Psoas muscle (tissue), 8 donors: ENCODE results near the gene FBXL7. TPM values are rescaled to one million over a fixed set of nuclear protein-coding genes. Genes with fewer than 3 reads are reported as not detected.

Source experiments
- ATAC-seq, 4 donors: fragments of 200-7000 bp; cut with Tn5 transposase; one replicate each; pipeline ENCODE4 v1.9.1; 2020; ENCODE audit warnings: moderate library complexity in 3 of 4, mild to moderate bottlenecking in 2 of 4
- DNase-seq, 2 donors: peaks; one replicate each; pipeline ENCODE4 v3.0.0-alpha.2; 2020
- H3K27ac ChIP-seq: fragments of 200-600 bp; one replicate; pipeline ENCODE4 v1.8.0; 2022
- H3K27me3 ChIP-seq, 3 donors: fragments of 200-600 bp in 1 of 3; one replicate each; pipeline versions ENCODE4 v1.6.1 to v1.8.0; 2013 to 2022; ENCODE audit warnings: low read length in 2 of 3, mild to moderate bottlenecking in 2 of 3, moderate library complexity in 1 of 3; ENCODE audit not compliant: insufficient read depth in 3 of 3
- H3K36me3 ChIP-seq, 2 donors: fragments of 200-600 bp in 1 of 2; one replicate each; pipeline versions ENCODE4 v1.6.1 to v1.8.0; 2013 to 2022; ENCODE audit warnings: low read depth in 1 of 2, mild to moderate bottlenecking in 1 of 2, moderate library complexity in 1 of 2; ENCODE audit not compliant: insufficient read depth in 1 of 2
- H3K4me1 ChIP-seq: fragments of 200-600 bp; one replicate; pipeline ENCODE4 v1.8.0; 2022
- H3K4me3 ChIP-seq: fragments of 200-600 bp; one replicate; pipeline ENCODE4 v1.8.0; 2022; ENCODE audit warnings: mild to moderate bottlenecking
- H3K9me3 ChIP-seq: fragments of 200-600 bp; one replicate; pipeline ENCODE4 v1.8.0; 2022
- WGBS, 3 donors: extraction: QIAGEN DNeasy Blood & Tissue Kit; methylation state at CpG; one replicate each; pipeline versions ENCODE4 v1.1.6 to v1.1.7; 2013; 5-methylcytosine and 5-hydroxymethylcytosine counted together
- intact Hi-C, 2 donors: fragments of 100-400 bp; cut with DNase I; formaldehyde crosslinking; loops; one replicate each; pipeline versions ENCODE4 v1.11.0 to v1.14.2; 2022
- polyA plus RNA-seq, 3 donors: library from polyadenylated mRNA; stranded (reverse); fragments of 200-250 nt; gene quantifications; one replicate each; pipeline ENCODE4 v1.2.3, GENCODE V29; 2013
- total RNA-seq, 4 donors: library from RNA; stranded (reverse); fragmentation: NEBNext Ultra II Directional in 2 of 4; extraction: Animal tissue kit (Norgen Biotek cat#: 25700) in 2 of 4; gene quantifications; one replicate each; pipeline versions ENCODE4 v1.2.1 to v1.2.4, GENCODE V29; 2021 to 2023
- TF ChIP-seq, protein P1 (sequence below): fragments of 200-600 bp; IDR thresholded peaks from one replicate; pipeline ENCODE4 v1.8.0; 2022; ENCODE audit warnings: antibody characterized with exemption
- donor health status: healthy with polysubstance abuse.
- donor health status: DM: no; HTN: no; CAD: no; lungs with moderate emphysema.
- donor health status: Bipolar disorder and iron deficiency.
- donor health status: healthy.
- donor health status: DM: yes; HTN: yes; CAD: no.
- donor health status: DM: no; HTN: no; CAD: no.
- donor health status: DM: no; HTN: no; CAD: no.
- donor health status: DM: yes; HTN: yes; CAD: no.

Gene FBXL7
- total and polyA plus RNA-seq, 7 donors: 1.6 to 7.5 (median 2.6) TPM

DNA sequence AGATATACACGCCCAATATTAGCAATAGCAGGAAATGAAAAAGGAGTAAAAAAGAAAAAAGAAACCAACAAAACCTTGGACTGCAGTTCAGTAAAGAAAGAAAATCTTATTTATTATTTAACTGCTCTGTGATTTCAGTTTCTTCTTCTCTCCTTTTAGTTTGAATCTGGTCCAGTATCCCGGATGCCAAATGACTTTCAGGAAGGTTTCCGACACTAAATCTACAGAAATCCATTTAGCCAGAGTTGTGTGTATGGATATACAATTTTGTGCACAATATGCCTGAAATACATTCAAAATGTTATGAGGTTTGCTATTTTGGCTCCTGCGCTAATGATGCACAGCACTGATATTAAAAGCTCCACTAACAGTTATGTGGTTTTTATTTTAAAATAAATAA is 64.5 kb downstream of the FBXL7 start:
- Histone ChIP-seq H3K9me3 (peaks cover 6% of the 10 kb centered on the region), H3K27me3 (no peaks in the 10 kb centered on the region), H3K36me3 (no peaks in the 10 kb centered on the region), H3K27ac (no peak overlapping the region), H3K4me3 (no peak overlapping the region), H3K4me1 (no peaks in the 10 kb centered on the region)
- TF ChIP-seq, protein P1, sequence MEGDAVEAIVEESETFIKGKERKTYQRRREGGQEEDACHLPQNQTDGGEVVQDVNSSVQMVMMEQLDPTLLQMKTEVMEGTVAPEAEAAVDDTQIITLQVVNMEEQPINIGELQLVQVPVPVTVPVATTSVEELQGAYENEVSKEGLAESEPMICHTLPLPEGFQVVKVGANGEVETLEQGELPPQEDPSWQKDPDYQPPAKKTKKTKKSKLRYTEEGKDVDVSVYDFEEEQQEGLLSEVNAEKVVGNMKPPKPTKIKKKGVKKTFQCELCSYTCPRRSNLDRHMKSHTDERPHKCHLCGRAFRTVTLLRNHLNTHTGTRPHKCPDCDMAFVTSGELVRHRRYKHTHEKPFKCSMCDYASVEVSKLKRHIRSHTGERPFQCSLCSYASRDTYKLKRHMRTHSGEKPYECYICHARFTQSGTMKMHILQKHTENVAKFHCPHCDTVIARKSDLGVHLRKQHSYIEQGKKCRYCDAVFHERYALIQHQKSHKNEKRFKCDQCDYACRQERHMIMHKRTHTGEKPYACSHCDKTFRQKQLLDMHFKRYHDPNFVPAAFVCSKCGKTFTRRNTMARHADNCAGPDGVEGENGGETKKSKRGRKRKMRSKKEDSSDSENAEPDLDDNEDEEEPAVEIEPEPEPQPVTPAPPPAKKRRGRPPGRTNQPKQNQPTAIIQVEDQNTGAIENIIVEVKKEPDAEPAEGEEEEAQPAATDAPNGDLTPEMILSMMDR: no peak
- ATAC-seq: no peak
- intact Hi-C loops: no loop called here
- 77 to 82% (median 79%) methylated on average over 4 of the region's 4 CpGs for WGBS, 3 donors
- DNase-seq: no peak

DNA sequence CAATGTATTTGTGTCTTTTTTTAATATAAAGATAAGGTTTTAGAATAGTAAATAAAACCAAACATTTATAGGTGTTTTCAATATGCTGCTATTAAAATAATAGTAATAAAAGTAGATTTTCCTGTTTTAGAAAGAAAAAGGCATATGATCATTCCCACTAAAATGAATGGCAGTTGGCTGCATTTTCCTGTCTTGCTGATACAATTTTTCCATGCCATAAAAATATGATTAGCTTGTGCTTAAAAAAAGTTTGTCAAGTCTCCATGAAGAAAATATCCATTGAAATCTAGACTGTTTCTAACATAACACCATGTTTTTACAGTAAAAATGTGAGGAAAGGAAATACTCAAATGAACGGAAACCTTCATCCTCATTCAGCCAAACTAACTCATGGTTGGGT is 65.0 kb downstream of the FBXL7 start:
- ATAC-seq: no peak
- DNase-seq: no peak
- no peaks in the 10 kb centered on the region for H3K36me3 ChIP-seq
- intact Hi-C loops: no loop called here
- 92 to 93% (median 93%) methylated on average over 1 of the region's 1 CpG for WGBS, 3 donors
- no peak overlapping the region for H3K4me3 ChIP-seq
- TF ChIP-seq, protein P1: no peak
- no peaks in the 10 kb centered on the region for H3K27me3 ChIP-seq
- no peaks in the 10 kb centered on the region for H3K4me1 ChIP-seq
- H3K27ac ChIP-seq: no peak overlapping the region
- peaks cover 6% of the 10 kb centered on the region for H3K9me3 ChIP-seq

DNA sequence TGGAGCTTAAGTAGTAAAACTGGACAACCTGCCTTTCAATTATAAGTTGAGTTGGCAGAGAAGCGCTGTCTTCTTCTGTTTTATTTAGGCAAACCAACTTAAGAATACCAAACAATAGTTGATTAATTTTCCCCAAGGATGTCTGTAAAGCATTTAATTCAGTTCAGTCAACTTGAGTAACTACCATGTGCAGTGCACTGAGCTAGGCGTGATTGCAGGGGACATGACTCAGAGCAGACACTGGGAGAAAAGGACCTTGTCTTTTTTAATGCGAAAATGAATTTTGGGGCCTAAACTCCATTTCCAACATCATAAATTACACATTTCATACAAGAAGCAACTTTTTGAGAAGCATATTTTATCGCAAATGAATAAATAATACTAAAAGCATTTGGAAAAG is 66.3 kb downstream of the FBXL7 start:
- Histone ChIP-seq H3K4me3 (no peak overlapping the region), H3K9me3 (peaks cover 5% of the 10 kb centered on the region), H3K36me3 (no peaks in the 10 kb centered on the region), H3K27ac (no peak overlapping the region), H3K27me3 (no peaks in the 10 kb centered on the region), H3K4me1 (no peaks in the 10 kb centered on the region)
- ATAC-seq: no peak
- WGBS, 3 donors: 83 to 89% (median 88%) methylated on average over 4 of the region's 4 CpGs
- DNase-seq: no peak
- TF ChIP-seq, protein P1: no peak
- intact Hi-C loops: no loop called here

DNA sequence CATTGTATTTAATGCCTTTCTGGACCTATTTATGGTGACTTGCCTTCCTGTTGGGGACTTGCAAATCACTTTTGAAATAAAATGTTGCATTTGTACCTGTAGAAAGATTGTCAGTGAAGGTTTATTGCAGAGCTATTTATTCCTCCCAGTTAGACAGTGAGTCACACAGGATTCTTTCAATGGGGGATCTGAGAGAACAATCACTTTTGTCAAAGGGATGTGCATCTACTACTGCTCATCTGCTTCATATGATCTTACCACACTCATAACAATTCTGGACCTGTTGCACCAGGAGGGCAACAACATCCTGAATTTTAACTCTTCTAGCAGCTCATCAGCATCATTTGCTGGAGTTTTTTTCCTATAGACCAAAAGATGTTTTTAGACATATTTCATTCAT is 66.8 kb downstream of the FBXL7 start:
- TF ChIP-seq, protein P1: no peak
- no peaks in the 10 kb centered on the region for H3K36me3 ChIP-seq
- no peak overlapping the region for H3K27ac ChIP-seq
- DNase-seq: no peak
- peaks cover under 1% of the 10 kb centered on the region for H3K9me3 ChIP-seq
- intact Hi-C loops: no loop called here
- no peak for ATAC-seq
- H3K4me1 ChIP-seq: no peaks in the 10 kb centered on the region
- H3K4me3 ChIP-seq: no peak overlapping the region
- no peaks in the 10 kb centered on the region for H3K27me3 ChIP-seq

DNA sequence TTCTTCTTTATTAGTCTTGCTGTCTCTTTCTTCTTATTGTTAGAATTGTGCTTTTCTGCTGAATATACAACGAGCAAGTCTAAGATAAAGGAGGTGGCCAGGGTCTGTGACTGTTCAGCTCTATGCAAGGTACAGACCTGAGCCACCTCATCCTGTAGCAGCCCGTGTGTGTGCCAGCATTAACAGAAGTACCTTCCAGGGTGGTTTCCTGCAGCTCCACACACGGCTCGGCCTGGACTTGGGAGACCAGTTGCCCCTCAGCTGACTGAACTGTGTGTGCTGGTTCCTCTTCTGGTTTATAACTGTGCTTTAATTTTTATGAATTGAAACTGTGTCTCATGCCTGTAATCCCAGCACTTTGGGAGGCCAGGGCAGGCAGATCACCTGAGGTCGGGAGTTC is 70.5 kb downstream of the FBXL7 start:
- WGBS, 3 donors: 87 to 91% (median 89%) methylated on average over 5 of the region's 5 CpGs
- ATAC-seq (no peak), DNase-seq (no peak)
- no peaks in the 10 kb centered on the region for H3K27me3 ChIP-seq
- intact Hi-C loops: no loop called here
- no peaks in the 10 kb centered on the region for H3K36me3 ChIP-seq
- H3K4me1 ChIP-seq: no peaks in the 10 kb centered on the region
- H3K27ac ChIP-seq: no peak overlapping the region
- H3K4me3 ChIP-seq: no peak overlapping the region
- no peaks in the 10 kb centered on the region for H3K9me3 ChIP-seq
- TF ChIP-seq, protein P1: no peak
